Subcutaneous abdominal adipose tissue (tissue), 5 donors: ENCODE data around the gene GAS6.
A peak's percentile ranks its signal among the peaks of the same experiment; 100 is the strongest.

Source experiments
- H3K27ac ChIP-seq: one replicate; pipeline ENCODE4 v1.7.0; 2013; ENCODE audit warnings: low read depth, mild to moderate bottlenecking, inconsistent platforms, low read length, moderate library complexity
- H3K27me3 ChIP-seq, 5 donors: one replicate each; pipeline ENCODE4 v1.7.0; 2013; ENCODE audit warnings: low read length in 5 of 5, inconsistent platforms in 1 of 5; ENCODE audit not compliant: control insufficient read depth in 5 of 5, insufficient read depth in 4 of 5
- H3K36me3 ChIP-seq, 5 donors: one replicate each; pipeline ENCODE4 v1.7.0; 2013; ENCODE audit warnings: low read length in 5 of 5; ENCODE audit not compliant: control insufficient read depth in 5 of 5, insufficient read depth in 5 of 5
- H3K4me1 ChIP-seq, 5 donors: one replicate each; pipeline ENCODE4 v1.7.0; 2013; ENCODE audit warnings: low read length in 5 of 5, mild to moderate bottlenecking in 3 of 5, moderate library complexity in 1 of 5; ENCODE audit not compliant: control insufficient read depth in 5 of 5, insufficient read depth in 5 of 5
- H3K4me3 ChIP-seq, 5 donors: one replicate each; pipeline ENCODE4 v1.7.0; 2013; ENCODE audit warnings: low read length in 5 of 5, low read depth in 1 of 5
- H3K9ac ChIP-seq, 5 donors: one replicate each; pipeline ENCODE4 v1.7.0; 2013; ENCODE audit warnings: low read length in 5 of 5, mild to moderate bottlenecking in 4 of 5, moderate library complexity in 3 of 5
- H3K9me3 ChIP-seq, 5 donors: one replicate each; pipeline ENCODE4 v1.7.0; 2013; ENCODE audit warnings: low read length in 5 of 5; ENCODE audit not compliant: control insufficient read depth in 5 of 5
- donor health status: healthy.
- donor health status: healthy.
- donor health status: healthy.
- donor health status: healthy.
- donor health status: healthy.

GAS6 gene

DNA sequence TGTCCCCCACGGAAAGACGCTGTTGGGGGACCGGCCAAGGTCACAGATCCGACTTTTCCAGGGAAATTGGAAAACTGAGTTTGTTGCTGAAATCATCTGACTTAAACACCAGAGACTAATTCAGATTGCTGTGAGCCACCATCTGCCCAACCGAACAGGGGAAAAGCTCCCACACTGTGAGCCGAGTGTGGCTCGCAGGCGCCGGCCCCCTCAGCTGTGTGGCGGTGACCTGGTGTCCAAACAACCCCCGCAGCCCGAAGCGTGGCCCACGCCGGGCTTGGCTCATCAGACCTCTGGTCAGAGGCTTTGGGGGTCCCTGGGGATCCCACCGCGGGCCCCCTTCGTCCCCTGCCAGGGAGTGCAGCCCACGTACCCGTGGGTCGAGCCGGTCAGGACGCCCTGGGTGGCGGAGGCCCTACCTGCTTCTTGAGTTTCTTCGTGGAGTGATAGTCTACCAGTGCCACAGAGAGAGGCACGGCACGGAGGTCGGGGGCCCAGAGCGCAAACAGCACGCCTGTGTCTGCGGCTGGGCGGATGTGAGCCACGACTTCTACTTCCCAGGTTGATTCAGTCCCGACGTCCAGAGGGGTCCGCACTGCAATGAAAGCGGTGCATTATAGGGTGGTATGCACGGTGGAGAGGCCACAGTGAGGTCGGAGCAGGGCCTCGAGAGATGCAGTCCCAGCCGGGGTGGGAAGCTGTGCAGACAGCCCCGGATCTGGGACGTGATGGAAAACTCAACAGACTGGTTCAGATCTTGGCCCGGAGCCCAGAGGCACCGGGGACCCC is 40.7 kb downstream of the GAS6 start:
- no peak overlapping the region for H3K4me3 ChIP-seq
- peaks cover 0 to 40% (median 38%) of the 10 kb centered on the region in 5 donors for H3K4me1 ChIP-seq
- peaks cover 0 to 65% (median 33%) of the 10 kb centered on the region in 5 donors for H3K36me3 ChIP-seq
- no peaks in the 10 kb centered on the region for H3K27me3 ChIP-seq
- H3K9ac ChIP-seq, result no peak overlapping the region
- H3K9me3 ChIP-seq, result no peaks in the 10 kb centered on the region
- H3K27ac ChIP-seq, result no peak overlapping the region

DNA sequence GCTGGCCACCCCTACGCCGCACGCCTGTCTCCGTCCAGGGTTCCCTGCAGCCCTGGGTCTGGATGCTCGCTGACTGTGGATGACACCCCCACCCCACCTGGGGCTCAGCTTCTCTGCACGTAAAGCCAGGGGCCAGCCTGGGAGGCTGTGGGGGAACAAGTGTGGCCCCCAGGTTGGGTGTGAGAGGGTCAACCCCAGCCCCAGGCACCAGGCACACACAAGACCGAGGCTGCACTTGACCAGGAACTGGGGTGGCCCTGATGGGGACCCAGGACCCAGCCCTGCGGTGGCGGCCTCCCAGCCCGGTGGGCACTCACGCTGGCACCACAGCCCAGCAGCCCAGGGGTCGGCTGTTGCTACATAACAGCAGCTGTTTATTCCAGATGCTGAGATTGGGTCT is 41.6 kb downstream of the GAS6 start:
- H3K27ac ChIP-seq, result no peak overlapping the region
- H3K36me3 ChIP-seq, result peaks cover 0 to 59% (median 30%) of the 10 kb centered on the region in 5 donors
- no peak overlapping the region for H3K9ac ChIP-seq
- H3K4me3 ChIP-seq, result no peak overlapping the region
- peaks cover 0 to 49% (median 46%) of the 10 kb centered on the region in 5 donors for H3K4me1 ChIP-seq
- H3K9me3 ChIP-seq, result no peaks in the 10 kb centered on the region
- H3K27me3 ChIP-seq, result no peaks in the 10 kb centered on the region

DNA sequence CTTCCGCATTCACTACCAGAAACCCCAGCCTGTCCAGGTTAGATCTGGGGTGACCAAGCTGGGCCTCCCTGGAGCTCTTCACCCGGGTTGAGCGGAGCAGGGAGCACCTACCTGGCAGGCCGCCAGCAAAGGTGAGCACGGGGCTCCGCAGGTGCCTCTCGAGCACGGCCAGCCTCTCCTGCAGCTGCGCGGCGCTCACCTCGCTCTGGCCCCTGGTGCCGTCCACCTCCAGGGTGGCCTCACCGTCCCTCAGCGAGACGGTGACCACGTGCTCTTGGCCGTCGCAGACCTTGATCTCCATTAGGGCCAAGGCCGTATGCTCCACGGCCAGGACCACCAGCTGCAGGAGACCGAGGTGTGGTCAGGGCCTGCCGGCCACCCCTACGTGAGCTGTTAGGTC is 42.0 kb downstream of the GAS6 start:
- Histone ChIP-seq H3K27me3 (no peaks in the 10 kb centered on the region), H3K9ac (peak overlapping the region in 1 of 5 donors; percentile 7), H3K36me3 (peaks cover 0 to 55% (median 28%) of the 10 kb centered on the region in 5 donors), H3K4me1 (peaks cover 0 to 50% (median 48%) of the 10 kb centered on the region in 5 donors), H3K27ac (peak overlapping the region; percentile 37), H3K4me3 (no peak overlapping the region), H3K9me3 (no peaks in the 10 kb centered on the region)

DNA sequence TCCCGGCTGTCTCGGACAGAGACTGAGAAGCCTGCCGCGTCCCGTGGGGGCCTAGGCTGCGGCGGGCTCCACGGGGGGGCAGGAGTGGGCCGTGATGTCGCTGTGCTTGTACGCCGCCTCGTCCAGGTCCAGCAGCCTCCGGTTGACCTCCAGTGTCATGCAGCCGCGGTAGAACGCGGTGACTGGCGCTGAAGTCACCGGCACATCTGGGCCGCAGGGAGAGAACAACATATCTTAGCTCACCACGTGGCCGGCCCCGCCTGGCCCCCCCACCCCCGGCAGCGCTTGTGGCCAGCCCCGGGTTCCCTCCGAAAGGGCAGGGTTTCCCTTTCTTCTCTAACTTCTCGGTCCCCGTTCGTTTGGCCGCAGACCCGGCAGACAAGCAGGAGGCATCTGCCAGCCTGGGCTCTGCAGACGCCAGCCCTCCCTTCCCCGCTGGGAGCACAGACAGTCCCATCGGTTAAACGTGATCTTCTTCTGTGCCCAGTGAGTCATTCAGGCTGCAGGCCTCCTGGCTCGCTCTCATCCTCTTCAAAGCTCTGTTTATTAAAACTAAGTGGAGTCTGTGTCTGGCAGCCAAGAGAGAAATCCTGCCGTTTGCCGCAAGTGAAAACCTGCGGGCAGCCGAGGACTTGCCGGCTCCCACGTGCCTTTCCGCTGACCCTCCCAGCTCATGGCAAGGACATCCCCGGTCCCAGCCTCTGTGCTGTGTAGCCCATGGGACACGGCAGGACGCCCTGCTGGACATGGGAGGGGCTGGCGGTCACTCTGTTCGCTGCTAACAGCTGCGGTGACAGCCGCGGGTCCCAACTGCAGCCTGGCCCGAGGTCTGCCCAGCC is 42.8 kb downstream of the GAS6 start:
- Histone ChIP-seq H3K4me1 (peaks cover 0 to 58% (median 56%) of the 10 kb centered on the region in 5 donors), H3K9me3 (no peaks in the 10 kb centered on the region), H3K4me3 (peak overlapping the region in 4 of 5 donors; percentile 22 to 43 (median 26)), H3K27me3 (peaks cover 0 to 4% (median 0%) of the 10 kb centered on the region in 5 donors), H3K36me3 (peaks cover 0 to 50% (median 26%) of the 10 kb centered on the region in 5 donors), H3K27ac (peak overlapping the region; percentile 37), H3K9ac (peak overlapping the region in 2 of 5 donors; percentile 7 to 35)

GRCh38 chr13:113819731-113820715 is 43.9 kb downstream of the GAS6 start:
- Histone ChIP-seq H3K27me3 (peaks cover 0 to 10% (median under 1%) of the 10 kb centered on the region in 5 donors), H3K27ac (peak overlapping the region; percentile 37), H3K4me3 (peak overlapping the region in 2 of 5 donors; percentile 22 to 26), H3K9ac (no peak overlapping the region), H3K36me3 (peaks cover 0 to 40% (median 18%) of the 10 kb centered on the region in 5 donors), H3K4me1 (peaks cover 0 to 66% (median 61%) of the 10 kb centered on the region in 5 donors), H3K9me3 (no peaks in the 10 kb centered on the region)

DNA sequence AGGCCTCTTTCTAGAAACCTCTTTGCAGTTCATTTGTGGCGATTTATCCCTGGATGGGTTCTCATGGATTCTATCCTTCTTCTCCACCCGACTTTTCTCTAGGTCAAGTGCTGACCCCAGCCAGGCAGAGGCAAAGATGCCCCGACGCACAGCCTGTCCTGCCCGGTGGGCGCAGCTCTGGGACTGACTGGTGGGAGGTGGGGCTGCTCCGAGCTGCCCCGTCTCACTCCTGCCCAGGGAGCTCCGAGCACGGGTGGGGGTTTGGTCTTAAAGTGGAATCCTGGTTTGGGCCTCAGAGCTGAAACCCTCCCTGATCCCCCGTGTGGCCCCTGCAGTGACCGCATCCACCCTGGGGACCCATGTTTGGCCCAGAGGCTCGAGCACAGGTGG is 44.5 kb downstream of the GAS6 start:
- no peak overlapping the region for H3K27ac ChIP-seq
- no peaks in the 10 kb centered on the region for H3K9me3 ChIP-seq
- no peak overlapping the region for H3K9ac ChIP-seq
- H3K4me3 ChIP-seq, result no peak overlapping the region
- H3K36me3 ChIP-seq, result peaks cover 0 to 40% (median 18%) of the 10 kb centered on the region in 5 donors
- peaks cover 0 to 69% (median 61%) of the 10 kb centered on the region in 5 donors for H3K4me1 ChIP-seq
- H3K27me3 ChIP-seq, result peaks cover 0 to 12% (median 3%) of the 10 kb centered on the region in 5 donors

GRCh38 chr13:113818700-113819295 is 45.1 kb downstream of the GAS6 start:
- no peaks in the 10 kb centered on the region for H3K9me3 ChIP-seq
- H3K4me1 ChIP-seq, result peaks cover 0 to 74% (median 61%) of the 10 kb centered on the region in 5 donors
- H3K27me3 ChIP-seq, result peaks cover 0 to 12% (median 3%) of the 10 kb centered on the region in 5 donors
- H3K36me3 ChIP-seq, result peaks cover 0 to 35% (median 17%) of the 10 kb centered on the region in 5 donors
- no peak overlapping the region for H3K4me3 ChIP-seq
- H3K9ac ChIP-seq, result no peak overlapping the region
- no peak overlapping the region for H3K27ac ChIP-seq

DNA sequence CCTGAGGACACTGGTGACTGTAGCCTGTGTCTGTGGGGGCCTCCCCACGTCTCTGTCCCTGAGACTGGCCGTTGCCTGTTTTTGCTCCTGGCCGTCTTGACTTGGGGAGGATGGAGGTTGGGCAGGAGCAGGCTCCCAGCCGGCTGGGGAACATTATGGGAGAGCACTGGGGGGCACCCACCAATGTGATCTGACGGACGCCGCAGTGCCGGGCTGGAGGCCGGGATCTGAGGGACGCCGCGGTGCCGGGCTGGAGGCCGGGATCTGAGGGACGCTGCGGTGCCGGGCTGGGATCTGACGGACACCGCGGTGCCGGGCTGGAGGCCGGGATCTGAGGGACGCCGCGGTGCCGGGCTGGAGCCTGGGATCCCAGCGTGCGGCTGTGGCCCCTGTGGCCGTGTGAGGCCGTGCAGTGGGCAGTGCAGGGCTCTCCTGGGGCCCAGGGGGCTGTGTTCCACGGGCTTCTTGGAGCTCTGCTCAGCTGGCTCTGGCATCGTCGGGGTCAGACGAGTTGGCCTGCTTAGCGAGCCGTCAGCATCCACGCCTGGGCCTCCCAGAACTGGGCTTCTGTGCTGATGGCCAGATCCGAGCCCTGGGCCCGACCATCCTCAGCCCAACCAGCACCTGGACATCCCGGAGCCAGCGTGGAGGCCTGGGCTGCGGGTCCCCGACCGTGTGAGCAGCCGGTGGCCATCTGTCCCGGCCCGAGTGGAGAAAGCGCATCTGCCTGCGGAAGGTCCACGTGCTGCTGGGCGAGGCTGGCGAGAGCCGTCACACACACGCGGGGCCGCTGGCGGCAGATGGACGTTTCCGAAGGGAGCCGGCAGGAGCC is 45.8 kb downstream of the GAS6 start:
- H3K9ac ChIP-seq, result no peak overlapping the region
- H3K9me3 ChIP-seq, result no peaks in the 10 kb centered on the region
- peak overlapping the region in 1 of 5 donors; percentile 18 for H3K4me3 ChIP-seq
- peaks cover 0 to 81% (median 61%) of the 10 kb centered on the region in 5 donors for H3K4me1 ChIP-seq
- peaks cover 0 to 27% (median 10%) of the 10 kb centered on the region in 5 donors for H3K36me3 ChIP-seq
- H3K27ac ChIP-seq, result peak overlapping the region; percentile 37
- peaks cover 0 to 12% (median 3%) of the 10 kb centered on the region in 5 donors for H3K27me3 ChIP-seq
